Liver (tissue), 3 donors: ENCODE measurements around the gene TSHR.
"Not testable (repeated sequence)": the region's sequence is repeated elsewhere in the genome, so short reads cannot be mapped to it uniquely, and the experiment has no call there.

Experiments used
- ATF3 ChIP-seq: IDR thresholded peaks from 2 replicates; pipeline ENCODE4 v1.6.1; 2016; ENCODE audit warnings: antibody characterized with exemption
- GABPA ChIP-seq, 2 donors: IDR thresholded peaks in 1 of 2; conservative IDR thresholded peaks in 1 of 2; 2 replicates each; pipeline ENCODE4 v1.6.1; 2016; ENCODE audit warnings: antibody characterized with exemption in 2 of 2, mild to moderate bottlenecking in 1 of 2, moderate library complexity in 1 of 2
- HNF4A ChIP-seq, 2 donors: conservative IDR thresholded peaks; 2 replicates each; pipeline ENCODE4 v1.6.1; 2016; ENCODE audit warnings: antibody characterized with exemption in 2 of 2, mild to moderate bottlenecking in 2 of 2
- JUND ChIP-seq, 2 donors: IDR thresholded peaks; 2 replicates each; pipeline ENCODE4 v1.6.1; 2016; ENCODE audit warnings: antibody characterized with exemption in 2 of 2
- MAX ChIP-seq: IDR thresholded peaks from 2 replicates; pipeline ENCODE4 v1.6.1; 2016; ENCODE audit warnings: antibody characterized with exemption
- RAD21 ChIP-seq, 2 donors: IDR thresholded peaks; 2 replicates each; pipeline ENCODE4 v1.6.1; 2016; ENCODE audit warnings: antibody characterized with exemption in 2 of 2, mild to moderate bottlenecking in 2 of 2
- REST ChIP-seq: IDR thresholded peaks from 2 replicates; pipeline ENCODE4 v1.6.1; 2016; ENCODE audit warnings: antibody characterized with exemption, mild to moderate bottlenecking
- RXRA ChIP-seq, 2 donors: IDR thresholded peaks; 2 replicates each; pipeline ENCODE4 v1.6.1; 2017 to 2018; ENCODE audit warnings: antibody characterized with exemption in 2 of 2, mild to moderate bottlenecking in 1 of 2
- SP1 ChIP-seq: IDR thresholded peaks from 2 replicates; pipeline ENCODE4 v1.6.1; 2018; ENCODE audit warnings: antibody characterized with exemption, mild to moderate bottlenecking
- TAF1 ChIP-seq: conservative IDR thresholded peaks from 2 replicates; pipeline ENCODE4 v1.6.1; 2016; ENCODE audit warnings: antibody characterized with exemption, mild to moderate bottlenecking
- ZBTB33 ChIP-seq: IDR thresholded peaks from 2 replicates; pipeline ENCODE4 v1.6.1; 2016; ENCODE audit warnings: antibody characterized with exemption
- TF ChIP-seq, protein P1 (sequence below): fragments of 150-350 bp; IDR thresholded peaks from 2 replicates; pipeline ENCODE4 v1.5.1; 2017; ENCODE audit warnings: improper control_type of control experiment, low read depth, low read length; ENCODE audit not compliant: missing input control
- donor health status: healthy.
- donor health status: healthy.

GRCh38 chr14:81054057-81054456 lies 98.6 kb downstream of the TSHR start:
- TF ChIP-seq, protein P1, sequence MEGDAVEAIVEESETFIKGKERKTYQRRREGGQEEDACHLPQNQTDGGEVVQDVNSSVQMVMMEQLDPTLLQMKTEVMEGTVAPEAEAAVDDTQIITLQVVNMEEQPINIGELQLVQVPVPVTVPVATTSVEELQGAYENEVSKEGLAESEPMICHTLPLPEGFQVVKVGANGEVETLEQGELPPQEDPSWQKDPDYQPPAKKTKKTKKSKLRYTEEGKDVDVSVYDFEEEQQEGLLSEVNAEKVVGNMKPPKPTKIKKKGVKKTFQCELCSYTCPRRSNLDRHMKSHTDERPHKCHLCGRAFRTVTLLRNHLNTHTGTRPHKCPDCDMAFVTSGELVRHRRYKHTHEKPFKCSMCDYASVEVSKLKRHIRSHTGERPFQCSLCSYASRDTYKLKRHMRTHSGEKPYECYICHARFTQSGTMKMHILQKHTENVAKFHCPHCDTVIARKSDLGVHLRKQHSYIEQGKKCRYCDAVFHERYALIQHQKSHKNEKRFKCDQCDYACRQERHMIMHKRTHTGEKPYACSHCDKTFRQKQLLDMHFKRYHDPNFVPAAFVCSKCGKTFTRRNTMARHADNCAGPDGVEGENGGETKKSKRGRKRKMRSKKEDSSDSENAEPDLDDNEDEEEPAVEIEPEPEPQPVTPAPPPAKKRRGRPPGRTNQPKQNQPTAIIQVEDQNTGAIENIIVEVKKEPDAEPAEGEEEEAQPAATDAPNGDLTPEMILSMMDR = not testable (repeated sequence)
- TF ChIP-seq REST; HNF4A (conservative IDR thresholded peaks at IDR 0.05); SP1; ZBTB33; ATF3; JUND (IDR thresholded peaks at IDR 0.05); MAX; RXRA (IDR thresholded peaks at IDR 0.05); GABPA (IDR thresholded peaks at IDR 0.05 in 1 of 2, conservative IDR thresholded peaks at IDR 0.05 in 1 of 2); RAD21 (IDR thresholded peaks at IDR 0.05); TAF1: not testable (repeated sequence)
